HepG2 (cell line): ENCODE data around the gene TFB1M. TPM values are rescaled to one million over a fixed set of nuclear protein-coding genes. Genes with fewer than 3 reads are reported as not detected.

Experiments used
- ARID4A ChIP-seq: sonication (generic); formaldehyde crosslinking; IDR thresholded peaks from 2 replicates; pipeline ENCODE4 v1.5.0; 2020; ENCODE audit warnings: mild to moderate bottlenecking, missing genetic modification reagents, borderline replicate concordance
- CREBL2 ChIP-seq: sonication (generic); formaldehyde crosslinking; IDR thresholded peaks from 2 replicates; pipeline ENCODE4 v1.8.1; 2023; ENCODE audit warnings: missing genetic modification reagents, mild to moderate bottlenecking, borderline replicate concordance
- FOSL2 ChIP-seq: sonication (generic); formaldehyde crosslinking; IDR thresholded peaks from 2 replicates; pipeline ENCODE4 v1.4.0; 2020; ENCODE audit warnings: missing genetic modification reagents
- GRHL1 ChIP-seq: sonication (generic); formaldehyde crosslinking; conservative IDR thresholded peaks from 2 replicates; pipeline ENCODE4 v1.8.0; 2022; ENCODE audit warnings: missing genetic modification reagents
- HINFP ChIP-seq: sonication (generic); formaldehyde crosslinking; IDR thresholded peaks from 2 replicates; pipeline ENCODE4 v1.4.0; 2020; ENCODE audit warnings: low read depth, mild to moderate bottlenecking, missing genetic modification reagents
- JUND ChIP-seq: sonication (generic); formaldehyde crosslinking; IDR thresholded peaks from 2 replicates; pipeline ENCODE4 v1.8.0; 2022; ENCODE audit warnings: mild to moderate bottlenecking, missing genetic modification reagents
- MYNN ChIP-seq: sonication (generic); formaldehyde crosslinking; IDR thresholded peaks from 2 replicates; pipeline ENCODE4 v1.4.0; 2020; ENCODE audit warnings: mild to moderate bottlenecking, low read depth, missing genetic modification reagents
- NFKB2 ChIP-seq: sonication (generic); formaldehyde crosslinking; IDR thresholded peaks from 2 replicates; pipeline ENCODE4 v1.4.0; 2020; ENCODE audit warnings: missing genetic modification reagents, borderline replicate concordance
- PAF1 ChIP-seq: IDR thresholded peaks from 2 replicates; pipeline ENCODE4 v1.6.1; 2016; ENCODE audit warnings: missing genetic modification reagents, missing compliant biosample characterization
- PHF21A ChIP-seq: sonication (generic); formaldehyde crosslinking; IDR thresholded peaks from 2 replicates; pipeline ENCODE4 v1.5.0; 2020; ENCODE audit warnings: mild to moderate bottlenecking, missing genetic modification reagents
- PREB ChIP-seq: sonication (generic); formaldehyde crosslinking; IDR thresholded peaks from 2 replicates; pipeline ENCODE4 v1.4.0; 2020; ENCODE audit warnings: missing genetic modification reagents
- RXRB ChIP-seq: IDR thresholded peaks from 2 replicates; pipeline ENCODE4 v1.6.1; 2016; ENCODE audit warnings: borderline replicate concordance, missing genetic modification reagents, missing compliant biosample characterization
- SMAD3 ChIP-seq: sonication (generic); formaldehyde crosslinking; IDR thresholded peaks from 2 replicates; pipeline ENCODE4 v1.4.0; 2020; ENCODE audit warnings: missing genetic modification reagents
- TEAD3 ChIP-seq: optimal IDR thresholded peaks from 2 replicates; pipeline ENCODE3; 2016; ENCODE audit warnings: borderline replicate concordance
- TFDP2 ChIP-seq: sonication (generic); formaldehyde crosslinking; IDR thresholded peaks from 2 replicates; pipeline ENCODE4 v1.4.0; 2020; ENCODE audit warnings: missing genetic modification reagents
- ZKSCAN5 ChIP-seq: sonication (generic); formaldehyde crosslinking; IDR thresholded peaks from 2 replicates; pipeline ENCODE4 v1.5.1; 2020; ENCODE audit warnings: mild to moderate bottlenecking, missing genetic modification reagents
- ZNF652 ChIP-seq: IDR thresholded peaks from 2 replicates; pipeline ENCODE4 v1.6.1; 2016; ENCODE audit warnings: low read depth, borderline replicate concordance
- polyA plus RNA-seq, 8 experiments: library from polyadenylated mRNA; depleted of rRNA in 3 of 8; stranded (reverse) in 7 of 8; unstranded in 1 of 8; fragments of >200 nt; fragmentation: Illumina TruSeq in 4 of 8; extraction: Trizol in 4 of 8; gene quantifications; 2 replicates each; pipeline versions ENCODE4 v1.2.1 to v1.2.3, GENCODE V29; 2011 to 2016; ENCODE audit warnings: low read depth in 4 of 8, missing spikeins in 1 of 8, mixed read lengths in 1 of 8; ENCODE audit not compliant: insufficient read depth in 1 of 8
- total RNA-seq, 5 experiments: library from RNA; depleted of rRNA; stranded (reverse); fragments of >200 nt; fragmentation: Illumina TruSeq; extraction: Trizol; gene quantifications; 2 replicates each; pipeline ENCODE4 v1.2.3, GENCODE V29; 2016; ENCODE audit warnings: low read depth in 1 of 5

TFB1M gene
- total and polyA plus RNA-seq, 2 of the 13 experiments (the other 11 are each of a cell fraction or from before 2014, with no cell fraction given) = 91.4 to 122 TPM

- TF ChIP-seq GRHL1 (CRISPR knock-in tag) (no peak), ZNF652 (no peak), CREBL2 (CRISPR knock-in tag) (no peak; the same call in 1 of the 2 replicates), FOSL2 (CRISPR knock-in tag) (no peak; the same call in 1 of the 2 replicates), ZKSCAN5 (CRISPR knock-in tag) (0 out of 2 replicates have a peak, but pooled peaks have one; percentile 58), SMAD3 (no peak), PHF21A (CRISPR knock-in tag) (0 out of 2 replicates have a peak, but pooled peaks have one; percentile 8), PAF1 (CRISPR knock-in tag) (no peak), JUND (CRISPR knock-in tag) (no peak), RXRB (peak; percentile 26; the same call in 1 of the 2 replicates), NFKB2 (CRISPR knock-in tag) (peak; percentile 92; the same call in 1 of the 2 replicates), MYNN (CRISPR knock-in tag) (no peak; the same call in 1 of the 2 replicates), PREB (CRISPR knock-in tag) (peak; percentile 65; the same call in 1 of the 2 replicates), HINFP (CRISPR knock-in tag) (no peak), TFDP2 (CRISPR knock-in tag) (0 out of 2 replicates have a peak, but pooled peaks have one; percentile 79), TEAD3 (CRISPR knock-in tag) (peak; percentile 3), ARID4A (peak; percentile 74; the same call in 1 of the 2 replicates)
Measured at GRCh38 chr6:155314092-155314772, at the start of gene TFB1M (continued).
